HG02759 (cell line): Measurements from ENCODE around the gene ZNF771.
A peak's percentile ranks its signal among the peaks of the same experiment; 100 is the strongest.
"Not testable (repeated sequence)": the region's sequence is repeated elsewhere in the genome, so short reads cannot be mapped to it uniquely, and the experiment has no call there.

Source experiments
- ATAC-seq: cut with Tn5 transposase; IDR thresholded peaks from one replicate; pipeline ENCODE4 v1.9.1; 2021; ENCODE audit warnings: mild to moderate bottlenecking, moderate library complexity; ENCODE audit not compliant: unreplicated experiment

The ZNF771 gene

DNA sequence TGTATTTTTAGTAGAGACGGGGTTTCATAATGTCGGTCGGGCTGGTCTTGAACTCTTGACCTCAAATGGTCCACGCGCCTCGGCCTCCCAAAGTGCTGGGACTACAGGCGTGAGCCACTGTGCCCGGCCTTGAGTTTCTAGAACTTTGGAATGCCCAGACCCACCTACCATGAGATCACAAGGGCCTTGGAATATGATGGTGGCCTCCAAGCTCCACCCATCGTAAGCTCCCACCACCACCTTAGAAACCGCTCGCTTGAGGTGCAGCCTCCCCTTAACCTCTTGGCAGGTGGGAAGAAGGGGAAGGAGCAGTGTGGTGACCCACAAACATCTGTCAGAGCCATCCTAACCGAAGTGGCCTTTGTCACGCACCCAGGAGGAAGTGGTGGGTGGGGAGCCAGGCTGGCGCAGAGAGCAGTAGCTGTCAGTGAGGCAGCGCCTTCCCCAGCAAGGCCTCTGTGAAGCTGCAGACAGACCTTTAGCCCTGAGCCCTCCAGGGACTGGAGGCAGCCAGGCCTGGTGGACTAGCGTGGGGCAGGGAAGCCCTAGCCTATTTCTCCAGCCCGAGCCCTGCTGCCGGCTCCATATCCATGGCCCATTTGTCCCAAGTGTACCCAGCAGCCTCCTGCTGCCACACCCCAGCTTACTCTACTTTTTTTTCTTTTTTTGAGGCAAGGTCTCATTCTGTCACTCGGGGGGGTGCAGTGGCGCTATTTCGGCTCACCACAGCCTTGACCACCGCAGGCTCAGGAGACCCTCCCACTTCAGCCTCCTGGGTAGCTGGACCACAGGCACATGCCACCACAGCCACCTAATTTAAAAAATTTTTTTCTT is 51.4 kb downstream of the ZNF771 start:
- peak; percentile 92 for ATAC-seq

DNA sequence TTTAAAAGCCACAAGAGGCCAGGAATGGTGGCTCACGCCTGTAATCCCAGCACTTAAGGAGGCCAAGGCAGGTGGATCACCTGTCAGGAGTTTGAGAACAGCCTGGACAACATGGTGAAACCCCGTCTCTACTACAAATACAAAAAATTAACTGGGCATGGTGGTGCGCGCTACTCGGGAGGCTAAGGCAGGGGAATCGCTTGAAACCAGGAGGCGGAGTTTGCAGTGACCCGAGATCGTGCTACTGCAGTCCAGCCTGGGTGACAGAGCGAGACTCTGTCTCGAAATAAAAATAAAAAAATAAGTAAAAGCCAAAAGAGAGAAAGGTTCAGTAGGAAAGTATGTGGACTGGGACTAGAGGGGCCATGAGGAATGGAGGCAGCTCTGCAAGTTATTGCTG is 52.0 kb downstream of the ZNF771 start:
- no peak for ATAC-seq

DNA sequence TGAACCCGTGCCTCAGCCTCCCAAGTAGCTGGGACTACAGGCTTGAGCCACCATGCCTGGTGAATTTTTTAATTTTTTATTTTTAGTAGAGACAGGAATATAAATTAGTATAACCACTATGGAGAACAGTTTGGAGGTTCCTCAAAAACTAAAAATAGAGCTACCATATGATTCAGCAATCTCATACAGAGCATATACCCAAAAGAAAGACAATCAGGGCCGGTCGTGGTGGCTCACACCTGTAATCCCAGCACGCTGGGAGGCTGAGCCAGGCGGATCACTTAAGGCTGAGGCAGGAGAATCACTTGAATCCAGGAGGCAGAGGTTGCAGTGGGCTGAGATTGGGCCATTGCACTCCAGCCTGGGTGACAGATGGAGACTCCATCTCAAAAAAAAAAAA is 54.0 kb downstream of the ZNF771 start:
- not testable (repeated sequence) for ATAC-seq

DNA sequence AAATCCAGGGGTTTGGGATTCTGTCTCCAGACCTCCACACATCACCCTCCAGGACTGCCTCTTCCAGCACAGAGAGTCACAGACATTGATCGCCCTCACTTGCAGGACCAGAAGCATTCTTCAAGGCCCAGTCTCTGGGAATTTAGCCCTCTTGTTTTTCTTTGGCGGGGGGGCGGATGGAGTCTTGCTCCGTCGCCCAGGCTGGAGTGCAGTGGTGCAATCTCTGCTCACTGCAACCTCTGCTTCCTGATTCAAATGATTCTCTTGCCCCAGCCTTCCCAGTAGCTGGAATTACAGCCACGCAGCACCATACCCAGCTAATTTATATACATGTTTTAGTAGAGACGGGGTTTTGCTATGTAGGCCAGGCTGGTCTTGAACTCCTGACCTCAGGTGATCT is 56.7 kb downstream of the ZNF771 start:
- ATAC-seq = no peak
